GM12891 (cell line): ENCODE data around the gene RPS6KA2.

Experiments
- POLR2A ChIP-seq: IDR thresholded peaks from 2 replicates; pipeline ENCODE4 v1.6.1; 2011; ENCODE audit warnings: low read depth, low read length, control low read depth
- POLR2AphosphoS5 ChIP-seq: IDR thresholded peaks from 2 replicates; pipeline ENCODE4 v1.6.1; 2011; ENCODE audit warnings: low read depth, low read length, control low read depth
- POU2F2 ChIP-seq: IDR thresholded peaks from 2 replicates; pipeline ENCODE4 v1.6.1; 2011; ENCODE audit warnings: low read depth, mild to moderate bottlenecking, control low read depth, low read length, moderate library complexity
- TAF1 ChIP-seq: IDR thresholded peaks from 2 replicates; pipeline ENCODE4 v1.6.1; 2011; ENCODE audit warnings: low read depth, low read length, control low read depth

DNA sequence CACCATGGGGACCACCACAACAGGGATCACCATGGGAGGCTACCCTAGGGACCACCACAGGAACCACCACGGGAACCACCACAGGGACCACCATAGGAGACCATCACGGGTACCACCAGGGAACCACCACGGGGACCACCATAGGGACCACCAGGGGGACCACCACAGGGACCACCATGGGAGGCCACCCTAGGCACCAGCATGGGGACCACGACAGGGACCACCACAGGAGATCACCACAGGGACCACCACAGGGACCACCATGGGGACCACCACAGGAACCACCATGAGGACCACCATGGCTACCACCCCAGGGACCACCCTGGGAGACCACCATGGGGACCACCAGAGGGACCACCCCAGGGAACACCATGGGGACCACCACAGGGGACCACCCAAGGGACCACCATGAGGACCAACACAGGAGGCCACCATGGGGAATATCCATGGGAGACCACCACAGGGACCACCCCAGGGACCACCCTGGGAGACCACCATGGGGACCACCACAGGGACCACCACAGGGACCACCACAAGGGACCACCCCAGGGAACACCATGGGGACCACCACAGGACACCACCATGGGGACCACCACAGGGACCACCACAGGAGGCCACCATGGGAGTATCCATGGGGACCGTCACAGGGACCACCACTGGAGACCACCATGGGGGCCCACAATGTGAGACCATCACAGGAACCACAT is 176.7 kb downstream of the RPS6KA2 start:
- TF ChIP-seq POLR2AphosphoS5, result no peak
- TF ChIP-seq POLR2A, result no peak
- no peak for TF ChIP-seq TAF1
- no peak for TF ChIP-seq POU2F2
